ENCODE data around the gene MDM2.

The MDM2 gene

GRCh38 chr12:68876461-68876860 lies 68.5 kb downstream of the MDM2 start:
- no peak for DNase-seq (ENCODE audit: low read depth in 1 of 2, low spot score in 1 of 2)

DNA sequence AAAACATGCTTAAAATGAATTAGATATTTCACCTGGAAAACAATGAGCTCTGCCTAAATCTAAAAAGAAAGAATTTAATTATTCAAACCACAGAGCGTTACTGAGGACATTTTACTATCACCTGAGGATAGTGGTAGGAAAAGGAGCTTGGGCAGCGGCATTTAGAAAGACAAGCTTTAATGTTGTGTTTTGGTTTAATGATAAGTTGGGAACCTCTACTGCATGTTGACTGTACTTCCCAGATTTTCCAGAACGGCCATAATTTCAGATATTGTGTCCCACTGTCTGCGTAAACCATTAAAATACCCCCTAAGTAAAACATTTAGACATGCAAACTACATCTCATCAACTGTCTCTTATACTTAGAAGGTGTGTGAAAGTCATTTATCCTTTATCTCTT lies 69.6 kb downstream of the MDM2 start:
- DNase-seq (ENCODE audit: low read depth in 1 of 2, low spot score in 1 of 2) = no peak

- no peak for DNase-seq (ENCODE audit: low read depth in 1 of 2, low spot score in 1 of 2)
Measured at GRCh38 chr12:68878283-68878682, 70.3 kb downstream of the MDM2 start.

DNA sequence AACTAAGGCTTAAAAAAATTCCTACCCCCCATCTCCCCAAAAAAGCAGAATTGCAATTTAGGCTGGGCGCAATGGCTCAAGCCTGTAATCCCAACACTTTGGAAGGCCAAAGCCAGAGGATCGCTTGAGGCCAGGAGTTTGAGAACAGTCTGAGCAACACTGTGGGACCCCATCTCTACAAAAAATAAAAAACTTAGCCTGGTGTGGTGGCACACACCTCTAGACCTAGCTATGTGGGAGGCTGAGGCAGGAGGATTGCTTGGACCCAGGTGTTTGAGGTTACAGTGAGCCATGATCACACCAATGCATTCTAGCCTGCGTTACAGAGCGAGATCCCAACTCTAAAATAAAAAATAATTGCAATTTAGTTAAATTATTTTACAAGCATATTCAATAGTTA lies 70.9 kb downstream of the MDM2 start:
- DNase-seq (ENCODE audit: low read depth in 1 of 2, low spot score in 1 of 2) = no peak

GRCh38 chr12:68880660-68881325 lies 72.8 kb downstream of the MDM2 start:
- no peak for DNase-seq (ENCODE audit: low read depth in 1 of 2, low spot score in 1 of 2)

DNA sequence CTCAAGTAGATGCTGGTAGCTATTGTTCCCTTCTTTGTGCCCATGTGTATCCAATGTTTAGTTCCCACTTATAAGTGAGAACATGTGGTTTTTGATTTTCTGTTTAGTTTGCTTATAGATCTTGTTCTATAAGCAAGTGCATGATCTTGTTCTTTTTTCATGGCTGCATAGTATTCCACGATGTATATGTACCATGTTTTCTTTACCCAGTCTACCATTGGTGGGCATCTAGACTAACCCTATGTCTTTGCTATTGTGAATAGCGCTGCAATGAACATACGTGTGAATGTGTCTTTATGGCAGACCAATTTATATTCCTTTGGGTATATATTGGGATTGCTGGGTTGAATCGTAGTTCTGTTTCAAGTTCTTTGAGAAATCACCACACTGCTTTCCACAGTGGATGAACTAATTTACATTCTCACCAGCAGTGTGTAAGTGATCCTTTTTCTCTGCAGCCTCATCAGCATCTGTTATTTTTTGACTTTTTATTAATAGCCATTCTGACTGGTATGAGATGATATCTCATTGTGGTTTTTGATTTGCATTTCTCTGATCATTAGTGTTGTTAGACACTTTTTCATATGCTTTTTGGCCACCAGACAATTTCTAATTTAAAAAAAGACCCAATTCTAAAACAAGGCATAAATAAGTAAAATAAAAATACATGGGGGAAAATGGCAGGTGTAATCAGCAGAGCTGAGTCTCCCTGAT lies 74.4 kb downstream of the MDM2 start:
- DNase-seq (ENCODE audit: low read depth in 1 of 2, low spot score in 1 of 2) = no peak

DNA sequence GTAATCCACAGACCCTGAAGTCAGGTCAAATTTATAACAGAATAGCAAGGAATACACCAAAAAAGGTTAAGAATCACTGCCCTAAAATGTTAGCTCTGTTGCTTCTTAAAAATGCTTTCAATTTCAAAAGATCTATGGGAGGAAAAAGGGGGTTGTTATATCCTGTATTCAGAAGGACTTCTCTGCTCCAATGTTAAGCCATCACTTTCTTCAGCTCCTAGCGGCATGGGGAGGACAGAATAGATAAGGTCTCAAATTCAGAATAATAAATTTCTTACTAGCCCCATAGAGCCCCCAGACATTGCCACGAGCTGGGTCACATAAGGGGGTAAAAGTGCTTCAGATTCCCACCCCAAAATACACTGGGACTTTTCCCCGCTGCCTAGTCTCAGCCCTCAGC lies 75.2 kb downstream of the MDM2 start:
- no peak for DNase-seq (ENCODE audit: low read depth in 1 of 2, low spot score in 1 of 2)

DNA sequence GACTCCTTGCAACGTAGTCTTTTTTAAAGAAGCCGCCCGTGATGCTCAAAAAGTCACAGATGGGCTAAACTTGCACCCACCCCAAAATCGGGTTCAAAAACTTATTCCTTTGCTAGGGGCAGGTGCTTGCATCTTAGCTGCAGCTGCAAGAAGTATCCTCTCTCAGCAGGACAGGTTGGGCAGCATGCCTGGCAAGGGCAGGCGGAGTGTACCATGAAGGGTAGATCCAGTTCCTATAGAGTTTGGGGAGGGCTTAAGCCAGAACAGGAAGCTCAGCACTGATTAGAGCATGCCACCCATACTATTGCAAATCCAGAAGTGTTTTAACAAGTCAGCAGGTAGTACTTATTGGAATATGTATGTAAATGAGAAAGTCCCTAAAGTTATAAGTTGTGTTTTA lies 76.3 kb downstream of the MDM2 start:
- no peak for DNase-seq (ENCODE audit: low read depth in 1 of 2, low spot score in 1 of 2)

- DNase-seq (ENCODE audit: low read depth in 1 of 2, low spot score in 1 of 2) = no peak
Measured at GRCh38 chr12:68885381-68885780, 77.4 kb downstream of the MDM2 start.

GRCh38 chr12:68886636-68887572 lies 78.9 kb downstream of the MDM2 start:
- no peak for DNase-seq (ENCODE audit: low read depth in 1 of 2, low spot score in 1 of 2)

DNA sequence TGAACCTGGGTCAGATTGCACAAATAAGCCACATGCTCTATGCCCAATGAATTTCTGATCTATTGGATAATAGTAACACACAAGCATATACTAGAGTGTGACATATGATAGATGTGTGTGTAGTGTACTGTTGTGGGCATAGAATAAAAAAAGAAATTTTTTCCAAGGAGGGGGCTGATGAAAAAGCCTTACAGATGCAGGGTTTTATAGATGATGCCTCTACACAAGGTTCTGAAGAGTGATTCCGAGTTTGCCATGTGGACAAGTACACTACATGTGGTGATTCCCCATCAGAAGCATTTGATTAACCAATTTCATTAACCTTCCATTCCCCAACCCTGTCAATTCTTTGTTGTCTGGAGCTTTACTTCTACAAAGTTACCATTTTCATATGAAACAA lies 79.7 kb downstream of the MDM2 start:
- no peak for DNase-seq (ENCODE audit: low read depth in 1 of 2, low spot score in 1 of 2)

GRCh38 chr12:68888243-68888642 lies 80.3 kb downstream of the MDM2 start:
- DNase-seq (ENCODE audit: low read depth in 1 of 2, low spot score in 1 of 2) = no peak

GRCh38 chr12:68890701-68891113 lies 82.7 kb downstream of the MDM2 start:
- DNase-seq (ENCODE audit: low read depth in 1 of 2, low spot score in 1 of 2) = no peak

DNA sequence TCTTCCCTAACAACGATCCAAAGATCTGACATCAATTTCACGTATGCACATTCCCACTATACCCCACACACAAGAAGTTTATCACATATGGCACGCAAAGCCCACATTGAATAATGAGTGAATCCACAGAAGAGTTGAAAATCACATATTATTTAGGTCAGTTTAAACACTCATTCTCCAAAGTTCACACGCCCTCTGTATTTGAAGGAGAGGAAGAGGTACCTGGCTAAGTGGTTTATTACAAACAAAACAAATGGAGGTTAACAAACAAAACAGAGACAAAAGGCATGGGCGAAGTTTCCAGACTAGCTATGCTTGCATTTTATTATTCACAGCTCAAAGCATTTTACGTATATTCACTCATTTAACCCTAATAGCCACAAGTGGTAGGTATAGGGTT lies 83.2 kb downstream of the MDM2 start:
- DNase-seq (ENCODE audit: low read depth in 1 of 2, low spot score in 1 of 2) = no peak

GRCh38 chr12:68893201-68893600 lies 85.2 kb downstream of the MDM2 start:
- DNase-seq (ENCODE audit: low read depth in 1 of 2, low spot score in 1 of 2) = no peak

DNA sequence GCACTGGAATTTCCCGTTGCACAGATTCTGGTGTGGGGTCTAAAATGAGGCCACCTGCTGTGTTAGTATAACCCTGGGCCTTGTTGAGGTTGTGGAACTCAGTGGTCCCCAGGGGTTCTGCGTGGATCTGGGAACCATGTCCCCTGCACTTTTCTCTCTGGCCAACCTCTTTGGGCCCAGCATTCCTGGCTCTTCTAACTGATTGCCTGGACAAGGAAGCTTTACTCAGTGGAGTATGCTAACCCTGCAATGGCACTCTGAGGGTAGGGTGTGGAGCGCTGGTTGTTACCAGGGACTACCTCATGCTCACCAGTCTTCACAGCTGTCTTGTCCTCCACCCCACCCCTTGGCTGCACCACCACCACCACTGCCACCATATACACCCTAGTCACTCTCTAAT lies 85.8 kb downstream of the MDM2 start:
- no peak for DNase-seq (ENCODE audit: low read depth in 1 of 2, low spot score in 1 of 2)

DNA sequence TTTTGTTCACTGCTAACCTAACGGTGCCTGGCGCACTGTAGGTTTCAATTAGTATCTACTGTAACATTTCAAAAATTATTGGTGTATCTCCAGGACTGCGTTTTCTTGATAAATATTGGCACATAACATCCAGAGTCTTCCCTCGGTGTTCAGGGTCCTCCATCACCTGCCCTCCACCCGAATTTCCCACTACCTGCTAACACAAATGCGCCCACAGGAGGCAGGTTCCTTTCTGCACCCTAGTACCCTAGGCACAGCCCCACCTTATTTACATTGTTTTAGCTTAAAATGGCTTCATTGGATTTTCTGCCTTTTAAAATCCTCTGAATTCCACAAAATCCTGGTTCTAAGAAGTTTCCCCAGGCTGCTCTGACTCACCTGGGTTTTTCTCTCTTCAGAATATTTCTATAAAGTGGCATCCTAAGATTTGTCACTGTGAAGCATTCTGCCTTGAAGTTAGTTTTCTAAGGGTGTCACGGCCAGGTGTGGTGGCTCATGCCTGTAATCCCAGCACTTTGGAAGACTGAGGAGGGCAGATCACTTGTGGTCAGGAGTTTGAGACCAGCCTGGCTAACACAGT lies 86.4 kb downstream of the MDM2 start:
- no peak for DNase-seq (ENCODE audit: low read depth in 1 of 2, low spot score in 1 of 2)

DNA sequence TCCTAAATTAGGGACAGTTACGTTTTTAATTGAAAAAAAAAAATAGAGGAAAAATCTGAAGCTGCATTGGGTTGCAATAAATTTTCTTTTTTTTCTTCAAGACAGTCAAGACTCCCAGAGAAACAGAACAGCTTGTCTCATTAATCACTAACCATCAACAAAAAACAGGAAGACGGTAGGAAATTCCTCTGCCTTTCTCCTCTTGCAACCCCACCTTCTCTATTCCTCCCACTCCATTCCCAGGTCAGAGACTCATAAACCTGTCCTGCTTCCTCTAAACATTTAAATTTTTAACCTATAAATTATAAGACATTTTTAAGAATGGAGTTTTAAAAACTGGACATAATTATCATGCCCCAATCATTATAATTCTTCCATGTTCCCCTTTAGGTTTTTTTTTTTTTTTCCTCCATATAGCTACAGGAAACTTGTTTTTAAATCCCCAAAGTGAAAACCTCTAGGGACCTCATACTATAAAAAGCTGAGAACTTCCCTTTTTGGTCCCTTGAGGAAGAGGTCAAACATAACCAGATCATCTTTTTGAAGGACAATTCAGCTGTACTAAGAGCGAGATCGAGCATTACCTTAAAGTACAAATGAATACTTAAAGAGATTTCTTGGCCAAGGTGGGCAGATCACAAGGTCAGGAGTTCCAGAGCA lies 89.0 kb downstream of the MDM2 start:
- no peak for DNase-seq (ENCODE audit: low read depth in 1 of 2, low spot score in 1 of 2)

DNA sequence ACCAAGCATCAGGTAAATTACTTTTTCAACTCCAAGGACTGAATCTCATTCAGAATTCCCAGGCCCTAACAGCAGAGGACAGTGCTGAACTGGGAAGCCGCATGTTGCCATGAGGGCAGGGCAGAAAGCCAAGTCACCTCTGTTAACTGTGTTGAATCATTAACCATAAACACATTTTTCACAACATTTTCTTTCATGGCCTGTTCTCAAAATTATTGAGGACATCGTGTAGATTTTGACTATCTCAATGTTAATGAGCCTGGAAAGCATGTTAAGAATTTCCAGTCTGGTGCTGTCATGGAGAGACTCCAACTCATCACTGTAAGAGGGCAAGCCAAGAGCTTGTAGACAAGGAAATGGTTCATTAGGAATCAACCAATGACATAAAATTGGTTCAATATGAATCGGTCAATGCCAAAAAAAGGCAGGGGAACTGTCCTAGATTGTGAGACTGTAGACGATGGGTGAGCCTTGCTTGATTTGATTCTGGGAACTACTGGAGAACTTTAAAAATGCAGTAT lies 91.3 kb downstream of the MDM2 start:
- DNase-seq (ENCODE audit: low read depth in 1 of 2, low spot score in 1 of 2) = no peak

DNA sequence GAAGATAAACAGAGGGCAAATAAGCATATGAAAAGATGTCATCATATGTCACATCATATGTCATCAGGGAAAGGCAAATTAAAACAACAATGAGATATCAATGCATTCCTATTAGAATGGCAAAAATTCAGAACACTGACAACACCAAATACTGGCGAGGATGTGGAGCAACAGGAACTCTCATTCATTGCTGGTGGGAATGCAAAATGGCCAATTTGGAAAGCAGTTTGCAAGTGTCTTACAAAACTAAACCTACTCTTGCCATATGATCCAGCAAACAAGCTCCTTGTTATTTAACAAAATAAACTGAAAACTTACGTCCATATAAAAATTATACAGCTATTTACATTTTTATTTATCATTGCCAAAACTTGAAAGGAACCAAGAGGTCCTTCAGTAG lies 92.3 kb downstream of the MDM2 start:
- DNase-seq (ENCODE audit: low read depth in 1 of 2, low spot score in 1 of 2) = no peak
